ENCODE measurements around the gene MCTP1. TPM values are rescaled to one million over a fixed set of nuclear protein-coding genes. Genes with fewer than 3 reads are reported as not detected.

MCTP1 gene
- total RNA-seq, 1 experiment from 2014 or later: 2.5 TPM

DNA sequence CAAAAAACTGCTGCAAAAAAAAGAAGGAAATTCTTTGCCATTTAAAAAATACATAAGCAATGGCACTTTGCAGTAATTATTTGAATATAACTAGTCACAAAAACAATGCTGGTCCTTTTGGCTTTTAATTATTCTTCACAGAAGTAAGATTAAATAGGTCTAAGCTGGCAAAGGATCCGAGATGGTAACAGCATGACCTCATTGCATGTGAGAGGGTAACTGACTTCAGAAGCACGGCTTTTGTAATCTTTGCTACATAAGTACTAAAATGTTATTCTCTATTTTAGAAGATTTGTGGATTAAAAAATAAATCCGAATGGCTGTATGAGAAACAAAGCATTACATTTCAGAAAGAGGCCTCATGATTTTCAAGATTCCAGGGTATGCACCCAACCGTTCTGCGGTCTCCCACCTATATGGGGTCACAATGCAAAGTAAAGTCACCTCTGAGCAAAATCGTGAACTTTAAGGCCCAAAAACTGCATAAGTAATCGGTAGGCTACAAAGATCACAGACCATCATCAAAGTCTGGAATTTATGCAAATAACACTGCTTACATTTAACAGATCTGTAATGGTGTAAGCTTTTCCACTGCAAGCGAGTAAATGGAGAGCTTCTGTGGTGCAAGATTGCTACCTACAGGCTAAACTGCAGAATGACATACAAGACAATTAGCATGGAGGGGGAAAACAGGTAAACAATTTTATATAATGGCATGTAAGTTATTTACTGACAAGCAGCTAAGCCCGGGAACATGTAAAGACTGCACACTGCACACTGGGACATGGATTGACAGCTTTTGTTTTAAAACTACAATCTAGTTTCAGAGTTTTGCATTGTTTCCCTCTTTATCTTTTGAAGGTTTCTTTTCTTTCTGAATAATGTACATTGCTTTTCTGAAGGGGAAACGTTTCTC, 434.8 kb downstream of the MCTP1 start:
- H3K56ac ChIP-seq (ENCODE audit: insufficient read length, low read depth, low read length): no peak overlapping the region
- H4K91ac ChIP-seq (ENCODE audit: insufficient read length, low read depth, low read length): no peak overlapping the region
- Mint-ChIP-seq H3K4me3 (no peak overlapping the region; a peak in 1 of 5 replicates), H3K27ac (peak overlapping the region in 1 of 3 experiments; percentile 85; a peak in 1 of 7 replicates), H3K9me3 (no peaks in the 10 kb centered on the region), H3K27me3 (ENCODE audit: low read depth) (no peaks in the 10 kb centered on the region; the same call in 1 of the 2 replicates), H3K4me1 (peaks cover 34 to 40% of the 10 kb centered on the region in 2 experiments), H3K36me3 (ENCODE audit: insufficient read depth in 1 of 3, low read depth in 3 of 3) (no peaks in the 10 kb centered on the region)
- H3K4me2 ChIP-seq (ENCODE audit: insufficient read depth, insufficient read length, low read length): no peak overlapping the region
- peaks cover 3% of the 10 kb centered on the region; the same call in 1 of the 2 replicates for H3K4me1 ChIP-seq (ENCODE audit: insufficient read depth, low read length)
- no peak overlapping the region for H4K8ac ChIP-seq (replicated peaks; ENCODE audit: insufficient read length, low read depth, low read length)
- no peak overlapping the region for H2AFZ ChIP-seq (ENCODE audit: low read length)
- peak; percentile 35 for DNase-seq
- H3K4ac ChIP-seq (ENCODE audit: low read depth, low read length): no peak overlapping the region
- H3K27ac ChIP-seq (ENCODE audit: insufficient read length, low read depth, low read length): no peak overlapping the region
- TF ChIP-seq, protein P1, sequence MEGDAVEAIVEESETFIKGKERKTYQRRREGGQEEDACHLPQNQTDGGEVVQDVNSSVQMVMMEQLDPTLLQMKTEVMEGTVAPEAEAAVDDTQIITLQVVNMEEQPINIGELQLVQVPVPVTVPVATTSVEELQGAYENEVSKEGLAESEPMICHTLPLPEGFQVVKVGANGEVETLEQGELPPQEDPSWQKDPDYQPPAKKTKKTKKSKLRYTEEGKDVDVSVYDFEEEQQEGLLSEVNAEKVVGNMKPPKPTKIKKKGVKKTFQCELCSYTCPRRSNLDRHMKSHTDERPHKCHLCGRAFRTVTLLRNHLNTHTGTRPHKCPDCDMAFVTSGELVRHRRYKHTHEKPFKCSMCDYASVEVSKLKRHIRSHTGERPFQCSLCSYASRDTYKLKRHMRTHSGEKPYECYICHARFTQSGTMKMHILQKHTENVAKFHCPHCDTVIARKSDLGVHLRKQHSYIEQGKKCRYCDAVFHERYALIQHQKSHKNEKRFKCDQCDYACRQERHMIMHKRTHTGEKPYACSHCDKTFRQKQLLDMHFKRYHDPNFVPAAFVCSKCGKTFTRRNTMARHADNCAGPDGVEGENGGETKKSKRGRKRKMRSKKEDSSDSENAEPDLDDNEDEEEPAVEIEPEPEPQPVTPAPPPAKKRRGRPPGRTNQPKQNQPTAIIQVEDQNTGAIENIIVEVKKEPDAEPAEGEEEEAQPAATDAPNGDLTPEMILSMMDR (conservative IDR thresholded peaks at IDR 0.05): peak; percentile 90
- no CpG with 5 or more reads among the region's 10 CpGs for WGBS (ENCODE audit: extremely low coverage, insufficient read length, low lambda C conversion rate)
- H3K9me3 ChIP-seq (ENCODE audit: control insufficient read depth, low read depth, low read length): no peaks in the 10 kb centered on the region
- H3K23me2 ChIP-seq (ENCODE audit: insufficient read length, low read depth, low read length, poor library complexity, severe bottlenecking): no peaks in the 10 kb centered on the region
- no peaks in the 10 kb centered on the region for H3K79me1 ChIP-seq (ENCODE audit: insufficient read depth, low read depth, low read length, poor library complexity, severe bottlenecking)
- no peak overlapping the region for H2BK15ac ChIP-seq (ENCODE audit: low read depth, low read length)
- no peak overlapping the region for H2BK12ac ChIP-seq (ENCODE audit: insufficient read length, low read depth, low read length)
- H3K14ac ChIP-seq (ENCODE audit: insufficient read depth, low read length): no peak overlapping the region
- no peak overlapping the region for H2BK5ac ChIP-seq (ENCODE audit: insufficient read length, low read length)
- no peak overlapping the region for H2AK5ac ChIP-seq (ENCODE audit: insufficient read length, low read length)
- no peak overlapping the region for H3K9ac ChIP-seq (ENCODE audit: extremely low read depth, insufficient read length, low read length)
- H3T11ph ChIP-seq (ENCODE audit: low read length): no peak overlapping the region
- H3K23ac ChIP-seq (ENCODE audit: insufficient read length, low read depth, low read length): no peak overlapping the region
- no peaks in the 10 kb centered on the region for H3K27me3 ChIP-seq (ENCODE audit: insufficient read depth, low read length)
- no peaks in the 10 kb centered on the region for H3K79me2 ChIP-seq (ENCODE audit: insufficient read depth, low read length)
- H4K20me1 ChIP-seq (ENCODE audit: control insufficient read depth, insufficient read depth, insufficient read length): no peaks in the 10 kb centered on the region
- H3K18ac ChIP-seq (ENCODE audit: insufficient read length, low read depth, low read length): no peak overlapping the region
- no peak overlapping the region for H2BK120ac ChIP-seq (ENCODE audit: low read depth, low read length, poor library complexity, severe bottlenecking)
- H4K5ac ChIP-seq (ENCODE audit: insufficient read length, low read depth, low read length): no peak overlapping the region
- no peak overlapping the region for H2BK20ac ChIP-seq (ENCODE audit: low read depth, low read length, poor library complexity, severe bottlenecking)

All from H9 (cell line).